Skin of body (tissue), 2 donors: ENCODE data around the gene CEP44. TPM values are rescaled to one million over a fixed set of nuclear protein-coding genes. Genes with fewer than 3 reads are reported as not detected.
"Not testable (repeated sequence)": the region's sequence is repeated elsewhere in the genome, so short reads cannot be mapped to it uniquely, and the experiment has no call there.

Experiments
- DNase-seq: peaks from one replicate; lab custom pipeline; 2025; lab: John Stamatoyannopoulos, UW
- total RNA-seq: library from RNA; depleted of rRNA; stranded (reverse); fragments of >200 nt; gene quantifications from one replicate; pipeline ENCODE4 v1.2.3, GENCODE V29; 2014

CEP44 gene
- 30.7 TPM for total RNA-seq

- peak; percentile 85 for DNase-seq
Observed at GRCh38 chr4:174283507-174284471, at the start of gene CEP44, which contains the start of gene FBXO8. CEP44 (plus strand) TSS chr4:174283911; CDS start chr4:174299122, 15,211 bp downstream. FBXO8 (minus strand) TSS chr4:174283667; CDS start chr4:174263092, 20,575 bp downstream.

GRCh38 chr4:174236359-174236758 is 47.4 kb upstream of the CEP44 start:
- no peak for DNase-seq

- no peak for DNase-seq
Observed at GRCh38 chr4:174241162-174241561, 42.5 kb upstream of the CEP44 start.

GRCh38 chr4:174244441-174244840 is 39.3 kb upstream of the CEP44 start:
- no peak for DNase-seq

GRCh38 chr4:174245714-174246113 is 38.0 kb upstream of the CEP44 start:
- no peak for DNase-seq

GRCh38 chr4:174248407-174248806 is 35.3 kb upstream of the CEP44 start:
- no peak for DNase-seq

- DNase-seq = no peak
Observed at GRCh38 chr4:174252412-174252811, 31.3 kb upstream of the CEP44 start.

- DNase-seq = no peak
Observed at GRCh38 chr4:174254613-174255012, 29.1 kb upstream of the CEP44 start.

GRCh38 chr4:174255374-174255773 is 28.3 kb upstream of the CEP44 start:
- DNase-seq = no peak

GRCh38 chr4:174255786-174256185 is 27.9 kb upstream of the CEP44 start:
- peak; percentile 72 for DNase-seq

- peak; percentile 16 for DNase-seq
Observed at GRCh38 chr4:174256277-174256713, 27.4 kb upstream of the CEP44 start.

- no peak for DNase-seq
Observed at GRCh38 chr4:174259580-174259979, 24.1 kb upstream of the CEP44 start.

- DNase-seq = peak; percentile 0
Observed at GRCh38 chr4:174260099-174260498, 23.6 kb upstream of the CEP44 start.

GRCh38 chr4:174261432-174261831 is 22.3 kb upstream of the CEP44 start:
- DNase-seq = not testable (repeated sequence)

GRCh38 chr4:174262624-174263444 is 20.9 kb upstream of the CEP44 start:
- no peak for DNase-seq

- DNase-seq = peak; percentile 2
Observed at GRCh38 chr4:174263445-174263736, 20.3 kb upstream of the CEP44 start.

- no peak for DNase-seq
Observed at GRCh38 chr4:174265916-174266315, 17.8 kb upstream of the CEP44 start.

GRCh38 chr4:174266416-174266815 is 17.3 kb upstream of the CEP44 start:
- no peak for DNase-seq

- no peak for DNase-seq
Observed at GRCh38 chr4:174273930-174274329, 9.8 kb upstream of the CEP44 start.

GRCh38 chr4:174274436-174274835 is 9.3 kb upstream of the CEP44 start:
- no peak for DNase-seq

GRCh38 chr4:174275101-174275500 is 8.6 kb upstream of the CEP44 start:
- DNase-seq = no peak

GRCh38 chr4:174277433-174277832 is 6.3 kb upstream of the CEP44 start:
- DNase-seq = no peak
